NCI-H82 treated with DMSO at 0.1 percent for 48 hours (cell line): ENCODE measurements around the gene STAMBP.
"Not testable (repeated sequence)": the region's sequence is repeated elsewhere in the genome, so short reads cannot be mapped to it uniquely, and the experiment has no call there.

ENCODE experiments used
- DNase-seq: peaks from one replicate; lab custom pipeline; 2025; ENCODE audit not compliant: unreplicated experiment; lab: John Stamatoyannopoulos, UW

Gene STAMBP

GRCh38 chr2:73885406-73885805 lies 56.6 kb downstream of the STAMBP start:
- no peak for DNase-seq

- DNase-seq, result no peak
These were observed 57.6 kb downstream of the STAMBP start for GRCh38 chr2:73886357-73886756.

GRCh38 chr2:73887596-73888353 lies 59.0 kb downstream of the STAMBP start:
- not testable (repeated sequence) for DNase-seq

DNA sequence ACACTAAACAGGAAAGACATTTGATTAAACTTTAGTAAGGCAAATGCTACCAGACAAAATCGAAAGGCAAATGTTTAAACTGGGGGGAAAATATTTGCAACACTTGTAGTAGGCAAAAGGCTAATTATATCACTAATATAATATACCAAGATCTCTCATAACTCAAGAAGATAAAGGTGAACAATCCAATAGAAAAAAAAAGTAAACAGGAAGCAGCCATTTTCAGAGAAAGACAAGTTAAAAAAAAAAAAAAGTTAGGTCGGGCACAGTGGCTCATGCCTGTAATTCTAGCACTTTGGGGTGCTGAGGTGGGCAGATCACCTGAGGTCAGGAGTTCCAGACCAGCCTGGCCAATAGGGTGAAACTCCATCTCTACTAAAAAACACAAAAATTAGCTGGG lies 59.6 kb downstream of the STAMBP start:
- no peak for DNase-seq

DNA sequence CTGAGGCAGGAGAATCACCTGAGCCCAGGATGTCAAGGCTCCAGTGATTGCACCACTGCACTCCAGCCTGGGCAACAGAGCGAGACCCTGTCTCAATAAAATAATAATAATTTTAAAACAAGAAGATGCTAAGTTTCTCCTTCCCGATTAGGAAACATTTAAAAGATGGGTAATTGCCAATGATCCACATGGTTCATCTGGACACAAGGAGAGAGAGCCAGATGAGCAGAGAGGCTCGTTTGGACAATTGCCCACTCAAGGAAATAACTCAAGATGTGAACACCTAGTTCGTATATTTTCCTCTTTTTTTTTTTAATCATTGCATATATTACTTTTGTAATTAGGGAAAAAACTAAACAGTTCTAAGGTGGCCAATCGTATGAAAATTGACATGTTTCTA lies 60.4 kb downstream of the STAMBP start:
- no peak for DNase-seq

- no peak for DNase-seq
These were observed 61.7 kb downstream of the STAMBP start for GRCh38 chr2:73890301-73891092.

DNA sequence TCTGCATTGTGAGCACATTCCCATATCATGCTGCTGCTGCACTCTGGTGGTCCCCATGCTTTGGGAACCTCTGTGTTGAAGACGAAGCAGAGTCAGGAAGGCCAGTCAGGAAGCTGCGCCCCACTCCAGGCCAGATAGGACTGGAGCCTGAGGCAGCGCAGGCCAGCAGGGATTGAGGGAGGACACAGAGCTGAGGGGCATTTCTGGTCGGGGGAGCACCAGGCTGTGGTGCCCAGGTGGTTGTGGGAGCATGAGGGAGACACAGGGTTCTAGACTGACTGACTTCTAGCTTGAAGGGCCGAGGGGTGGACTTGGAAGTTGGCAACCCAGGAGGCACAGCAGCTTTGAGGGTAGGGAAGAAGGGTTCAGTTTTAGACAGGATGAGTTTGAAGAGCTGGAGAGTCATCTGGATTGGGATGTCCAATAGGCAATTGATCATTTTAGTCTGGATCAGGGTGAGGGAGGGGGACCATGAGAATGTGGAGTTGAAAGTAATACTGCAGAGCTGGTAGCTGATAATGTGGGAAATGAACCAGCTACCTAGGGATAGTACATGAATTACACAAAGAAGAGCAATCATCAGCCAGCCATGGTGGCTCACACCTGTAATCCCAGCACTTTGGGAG lies 62.6 kb downstream of the STAMBP start:
- no peak for DNase-seq

GRCh38 chr2:73892631-73893329 lies 64.0 kb downstream of the STAMBP start, which contains the start of gene ACTG2:
TSS of gene ACTG2 (plus strand) at chr2:73893008. CDS start at chr2:73901312, 8,304 bp downstream.
- DNase-seq, result no peak

DNA sequence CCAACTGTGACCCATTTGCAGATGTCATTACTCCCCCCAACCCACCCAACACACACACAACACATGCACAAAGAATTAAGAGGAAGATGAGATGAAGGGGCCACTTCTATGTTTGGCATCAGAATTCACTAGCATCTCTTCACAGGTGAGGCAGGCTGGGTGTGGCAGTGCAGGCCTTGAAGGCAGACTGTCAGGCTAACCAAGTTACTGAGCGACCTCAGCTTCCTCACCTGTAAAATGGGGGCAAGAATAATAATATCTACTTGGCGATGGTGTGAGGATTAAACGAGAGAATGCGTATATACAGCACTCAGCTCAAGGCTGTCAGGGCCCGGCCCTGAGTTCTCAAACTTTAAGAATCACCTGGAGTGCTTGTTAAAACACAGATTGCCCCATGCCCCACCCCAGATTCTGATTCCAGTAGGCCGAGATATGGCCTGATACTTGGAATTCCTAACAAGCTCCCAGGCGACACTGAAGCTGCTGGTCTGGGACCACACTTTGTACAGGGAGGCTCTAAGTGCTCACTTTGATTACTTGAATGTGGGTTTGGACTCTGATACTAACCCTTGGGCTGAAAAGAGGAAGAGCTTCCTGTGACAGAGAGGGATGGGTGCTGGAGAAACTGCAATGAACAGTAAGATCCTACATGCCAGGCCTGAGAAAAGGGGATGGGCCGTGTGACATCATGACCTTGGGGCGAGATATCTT lies 65.2 kb downstream of the STAMBP start:
- DNase-seq, result no peak

DNA sequence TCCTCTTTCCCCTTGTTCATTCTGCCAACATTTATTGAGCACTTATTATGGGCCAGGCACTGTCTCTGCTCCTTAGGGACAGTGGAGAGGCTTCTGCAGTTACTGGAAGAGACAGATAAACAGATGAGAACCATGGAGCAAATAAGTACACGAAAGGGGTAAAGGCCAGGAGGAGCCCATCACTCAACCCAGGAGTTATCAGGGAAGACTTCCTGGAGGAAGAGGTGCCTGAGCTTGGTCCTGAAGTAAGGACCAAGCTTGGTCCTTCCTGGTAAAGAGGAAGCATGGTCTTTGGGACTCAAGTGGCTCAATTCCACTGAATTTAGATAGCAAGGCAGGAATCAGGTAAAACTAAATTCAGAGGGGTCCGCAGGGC lies 65.7 kb downstream of the STAMBP start:
- DNase-seq, result no peak

DNA sequence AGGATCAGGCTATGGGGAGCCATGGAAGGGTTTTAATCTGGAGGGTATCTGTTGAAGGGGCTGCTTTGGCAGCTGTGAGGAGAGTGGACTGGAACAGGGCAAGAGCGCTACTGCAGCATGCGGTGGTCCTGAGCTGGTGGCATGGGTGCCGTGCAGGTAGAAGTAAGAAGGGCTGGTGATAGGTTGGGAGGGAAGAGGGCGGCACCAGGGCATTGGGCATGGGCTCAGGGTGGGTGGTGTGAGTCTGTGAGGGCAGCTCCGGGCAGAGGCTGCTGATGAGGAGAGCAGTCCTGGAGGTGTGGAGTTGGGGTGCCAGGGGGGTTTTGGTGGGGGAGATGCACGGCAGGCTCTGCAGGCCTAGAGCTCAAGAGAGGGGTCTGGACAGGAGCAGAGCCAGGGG lies 66.1 kb downstream of the STAMBP start:
- no peak for DNase-seq

DNA sequence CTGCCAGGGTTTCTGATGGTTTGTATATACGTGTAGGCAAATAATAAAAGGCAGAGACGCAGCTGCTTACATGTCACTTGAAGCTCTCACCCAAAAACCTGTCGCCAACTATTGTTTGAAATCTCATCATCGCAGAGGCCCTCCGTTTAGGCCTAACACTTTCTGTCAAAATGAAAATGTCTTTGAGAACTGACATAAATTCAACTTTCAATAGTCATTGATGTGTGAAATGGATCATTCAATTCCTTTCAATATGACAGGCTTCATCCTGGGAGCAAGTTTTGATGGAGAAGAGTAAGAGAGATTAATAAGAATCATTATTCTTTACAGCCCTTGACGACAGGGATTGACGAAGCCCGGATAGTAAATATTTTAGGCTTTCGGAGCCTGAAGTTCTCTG lies 66.7 kb downstream of the STAMBP start:
- DNase-seq, result no peak

GRCh38 chr2:73896362-73897239 lies 67.8 kb downstream of the STAMBP start:
- DNase-seq, result no peak

- DNase-seq, result no peak
These were observed 68.5 kb downstream of the STAMBP start for GRCh38 chr2:73897240-73897583.

DNA sequence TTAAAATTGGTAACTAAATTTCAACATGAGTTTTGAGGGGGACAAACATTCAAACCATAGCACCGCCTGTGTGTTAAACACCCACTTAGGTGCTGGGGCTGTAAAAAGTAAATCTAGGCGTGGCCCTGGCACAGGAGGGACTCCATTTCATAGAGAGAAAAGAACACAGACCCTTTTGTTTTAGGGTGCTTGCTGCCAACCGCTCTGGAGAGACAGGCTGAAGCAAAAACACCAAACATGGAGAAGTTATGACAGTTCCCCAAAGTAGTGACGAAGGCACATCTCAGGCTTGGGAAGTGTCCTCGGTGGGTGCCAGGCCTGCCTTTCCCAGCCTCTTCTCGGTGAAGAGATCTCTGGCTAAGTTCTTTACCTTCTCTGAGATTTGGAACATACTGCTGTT lies 69.2 kb downstream of the STAMBP start:
- no peak for DNase-seq

GRCh38 chr2:73899801-73900336 lies 71.1 kb downstream of the STAMBP start:
- DNase-seq, result no peak

GRCh38 chr2:73901143-73901542 lies 72.4 kb downstream of the STAMBP start:
- no peak for DNase-seq

- no peak for DNase-seq
These were observed 73.5 kb downstream of the STAMBP start for GRCh38 chr2:73902284-73902683.

DNA sequence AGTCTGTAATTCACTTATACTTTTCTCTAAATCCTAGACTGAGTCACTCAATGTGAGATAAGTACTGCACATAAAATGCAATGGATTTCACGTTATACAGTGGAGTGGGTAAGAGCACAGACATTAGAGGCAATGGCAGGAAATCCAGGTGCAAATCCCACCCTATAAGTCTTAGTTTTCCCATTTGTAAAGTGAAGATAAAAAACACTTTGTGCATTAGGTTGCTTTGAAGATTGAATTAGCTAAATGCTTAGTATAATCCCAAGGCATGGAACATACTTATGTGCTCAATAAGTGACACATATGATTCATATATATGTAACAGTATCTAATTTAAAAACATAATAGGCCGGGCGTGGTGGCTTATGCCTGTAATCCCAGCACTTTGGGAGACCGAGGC lies 74.6 kb downstream of the STAMBP start:
- no peak for DNase-seq
